GM21529 (cell line): Measurements from ENCODE around the gene SNURF.
"Not testable (repeated sequence)": the region's sequence is repeated elsewhere in the genome, so short reads cannot be mapped to it uniquely, and the experiment has no call there.

ENCODE experiments used
- ATAC-seq: cut with Tn5 transposase; IDR thresholded peaks from one replicate; pipeline ENCODE4 v1.9.1; 2021; ENCODE audit not compliant: unreplicated experiment

The SNURF gene, protein sequence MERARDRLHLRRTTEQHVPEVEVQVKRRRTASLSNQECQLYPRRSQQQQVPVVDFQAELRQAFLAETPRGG

GRCh38 chr15:24954783-24955530, at the start of gene SNURF, which contains the start of gene SNRPN:
Gene SNURF (plus strand): TSS chr15:24954987. CDS start chr15:24955049, 62 bp downstream.
Gene SNRPN (plus strand): TSS chr15:24954987. CDS start chr15:24974454, 19,467 bp downstream.
- peak; percentile 59 for ATAC-seq

GRCh38 chr15:24916305-24917009, 38.3 kb upstream of the SNURF start:
- no peak for ATAC-seq

DNA sequence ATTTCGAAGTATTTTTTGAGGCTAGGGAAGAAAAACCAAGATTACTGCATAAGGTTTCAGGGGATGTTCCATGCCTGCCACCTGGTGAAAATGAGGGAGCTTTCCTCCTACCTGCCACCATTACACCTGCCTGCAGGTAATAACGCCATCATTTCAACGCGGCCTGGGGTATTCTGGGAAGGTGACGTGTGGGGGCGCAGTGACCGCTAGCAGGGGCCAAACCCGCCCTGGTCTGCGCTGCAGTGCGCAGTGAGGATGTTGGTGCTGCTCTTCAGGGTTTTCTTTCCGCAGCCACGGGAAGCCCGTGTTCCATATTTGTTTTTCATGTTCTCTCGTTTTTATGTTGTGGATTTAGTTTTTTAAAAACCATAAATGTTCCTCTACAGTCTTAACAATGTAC, 37.4 kb upstream of the SNURF start:
- ATAC-seq, result no peak

GRCh38 chr15:24919446-24919845, 35.3 kb upstream of the SNURF start:
- ATAC-seq, result no peak

- not testable (repeated sequence) for ATAC-seq
These were observed 32.0 kb upstream of the SNURF start for GRCh38 chr15:24922781-24923180.

DNA sequence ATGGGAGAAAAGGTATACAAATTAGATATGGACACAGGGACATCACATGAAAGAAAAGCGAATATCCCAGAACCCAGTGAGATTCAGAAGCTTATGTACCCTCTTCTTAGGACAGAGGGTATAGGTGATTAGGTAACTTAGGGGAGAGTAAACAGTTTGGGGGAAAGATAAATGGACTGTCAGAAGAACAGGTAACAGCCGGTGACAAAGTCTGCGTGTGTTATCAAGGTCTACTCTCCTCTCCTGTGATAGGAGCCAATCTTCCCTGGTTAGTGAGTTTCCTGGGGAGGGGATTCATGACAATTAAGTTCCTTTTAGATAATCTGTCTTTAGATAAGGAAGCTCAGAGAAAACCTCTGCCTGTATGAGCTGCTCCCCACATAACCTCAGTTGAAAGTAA, 30.6 kb upstream of the SNURF start:
- no peak for ATAC-seq

GRCh38 chr15:24924621-24925020, 30.2 kb upstream of the SNURF start:
- ATAC-seq, result no peak

GRCh38 chr15:24931874-24932732, 22.7 kb upstream of the SNURF start:
- not testable (repeated sequence) for ATAC-seq

DNA sequence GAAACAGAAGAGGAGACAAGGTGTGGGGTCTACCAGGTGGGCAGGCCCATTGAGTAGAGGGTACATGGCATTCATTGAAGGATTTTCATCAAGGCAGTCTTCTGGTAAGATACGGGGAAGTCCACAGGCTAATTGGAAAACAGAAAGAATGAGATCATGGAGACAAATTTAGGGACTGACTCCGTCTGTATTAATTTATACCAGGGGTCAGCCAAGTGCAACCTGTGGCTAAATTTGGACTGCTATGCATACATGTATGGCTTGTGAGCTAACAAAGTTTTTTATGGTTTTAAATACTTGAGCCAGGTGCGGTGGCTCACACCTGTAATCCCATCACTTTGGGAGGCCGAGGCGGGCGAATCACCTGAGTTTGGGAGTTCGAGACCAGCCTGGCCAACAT, 21.1 kb upstream of the SNURF start:
- ATAC-seq, result no peak

GRCh38 chr15:24938224-24938623, 16.6 kb upstream of the SNURF start:
- not testable (repeated sequence) for ATAC-seq

DNA sequence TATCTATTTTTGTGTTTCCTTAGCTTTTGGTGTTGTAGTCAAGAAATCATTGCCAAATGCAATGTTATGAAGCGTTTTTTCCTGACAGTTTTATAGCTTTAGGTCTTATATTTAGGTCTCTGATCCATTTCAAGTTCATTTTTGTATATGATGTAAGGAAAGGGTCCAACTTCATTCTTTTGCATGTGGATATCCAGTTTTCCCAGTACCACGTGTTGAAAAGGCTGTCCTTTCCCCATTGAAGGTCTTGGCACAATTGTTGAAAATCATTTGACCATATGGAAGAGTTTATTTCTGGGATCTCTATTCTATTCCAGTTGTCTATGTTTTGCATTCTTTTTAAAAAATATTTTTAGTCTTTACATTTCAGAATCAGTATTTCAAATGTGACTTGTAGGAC, 14.6 kb upstream of the SNURF start:
- ATAC-seq, result no peak

- no peak for ATAC-seq
These were observed 11.4 kb upstream of the SNURF start for GRCh38 chr15:24943361-24943760.

DNA sequence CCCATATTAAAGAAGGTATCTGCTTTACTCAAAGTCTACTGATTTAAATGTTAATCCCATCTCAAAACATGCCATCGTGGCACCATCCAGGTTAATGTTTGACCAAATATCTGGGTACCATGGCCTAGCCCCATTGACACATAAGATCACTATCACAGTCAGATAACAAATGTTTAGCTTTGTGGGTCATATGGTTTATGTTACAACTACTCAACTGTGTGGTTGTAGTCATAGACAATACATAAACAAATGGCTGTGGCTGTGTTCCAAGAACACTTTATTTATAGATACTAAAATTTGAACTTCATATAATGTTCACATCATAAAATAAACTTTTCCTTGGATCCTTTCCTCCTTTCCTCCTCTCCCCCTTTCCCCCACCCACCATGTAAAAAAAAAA, 9.8 kb upstream of the SNURF start:
- ATAC-seq, result no peak

- no peak for ATAC-seq
These were observed 9.1 kb upstream of the SNURF start for GRCh38 chr15:24945711-24946110.

- ATAC-seq, result no peak
These were observed 6.3 kb upstream of the SNURF start for GRCh38 chr15:24948495-24948894.

DNA sequence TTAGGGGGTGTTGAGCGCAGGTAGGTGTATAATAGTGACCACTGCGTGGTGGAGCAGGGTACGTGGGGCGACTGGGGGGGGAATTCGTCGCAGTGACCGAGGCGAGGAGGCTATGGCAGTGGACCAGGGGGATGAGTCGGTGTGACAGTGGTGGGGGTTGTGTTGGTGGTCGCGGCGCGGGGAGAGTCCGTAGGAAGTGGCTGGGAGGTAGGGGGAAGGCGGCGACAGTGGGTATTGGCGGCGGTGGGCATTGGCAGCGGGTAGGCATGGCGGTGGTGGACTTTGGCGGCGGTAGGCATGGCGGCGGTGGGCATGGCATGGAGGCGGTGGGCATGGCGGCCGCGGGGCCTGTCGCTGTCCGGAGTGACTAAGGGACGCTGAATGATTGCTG, 739 bp downstream of the SNURF start:
- no peak for ATAC-seq

- ATAC-seq, result peak; percentile 70
These were observed 1.5 kb downstream of the SNURF start for GRCh38 chr15:24956111-24956838.

DNA sequence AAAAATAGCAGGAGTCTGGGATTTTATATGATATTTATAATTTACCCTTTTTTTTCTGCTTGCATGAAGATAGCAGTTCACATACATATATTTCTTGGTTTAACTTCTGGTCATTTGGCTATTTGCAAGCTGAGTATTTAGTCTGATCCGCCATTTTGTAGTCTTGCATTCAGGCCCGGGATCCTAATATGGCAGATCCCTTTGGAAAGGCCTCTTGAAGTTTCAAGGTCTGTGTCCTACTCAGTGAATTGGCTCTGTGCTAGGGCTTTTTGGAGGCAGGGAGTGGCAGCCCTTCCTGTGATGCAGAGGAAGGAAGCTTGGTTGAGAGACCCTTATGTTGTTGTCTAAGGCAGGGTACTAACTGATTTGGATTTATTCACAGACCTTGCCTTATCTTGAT, 2.9 kb downstream of the SNURF start:
- ATAC-seq, result no peak

DNA sequence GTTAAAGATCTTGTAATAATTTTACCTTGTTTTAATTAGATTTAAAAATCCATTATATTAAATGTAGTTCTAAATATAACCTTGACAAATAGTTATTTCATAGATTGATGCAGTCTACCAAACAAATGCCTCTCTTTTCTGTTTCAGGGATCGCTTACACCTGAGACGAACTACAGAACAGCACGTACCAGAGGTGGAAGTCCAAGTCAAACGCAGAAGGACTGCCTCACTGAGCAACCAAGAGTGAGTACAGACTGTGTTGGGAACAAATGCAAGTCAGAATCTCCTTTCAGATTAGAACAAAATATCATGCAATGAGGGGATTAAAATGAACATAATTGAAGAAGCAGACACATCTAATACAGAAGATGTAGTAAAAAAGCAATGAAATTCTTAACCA, 7.2 kb downstream of the SNURF start:
- no peak for ATAC-seq

DNA sequence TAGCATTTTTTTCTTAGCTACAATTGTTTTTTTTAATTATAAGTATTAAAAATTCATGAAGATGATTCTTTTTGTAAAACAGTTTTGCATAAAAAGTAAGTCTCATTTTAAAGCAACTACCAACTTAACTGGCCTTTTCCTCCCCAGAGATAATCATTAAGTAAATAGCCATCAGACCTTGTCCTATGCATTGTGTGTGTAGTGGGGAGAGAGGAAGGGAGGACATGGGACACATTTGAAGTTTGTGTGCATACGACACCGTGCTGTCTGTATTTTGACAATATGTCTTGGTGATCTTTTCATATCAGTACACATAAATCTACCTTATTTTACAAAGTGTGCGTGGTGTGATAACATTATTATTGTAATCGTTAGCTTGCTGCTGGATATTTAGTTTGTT, 8.1 kb downstream of the SNURF start:
- no peak for ATAC-seq
